GM21723 (cell line): ENCODE data around the gene RRAS2.
A peak's percentile ranks its signal among the peaks of the same experiment; 100 is the strongest.
"Not testable (repeated sequence)": the region's sequence is repeated elsewhere in the genome, so short reads cannot be mapped to it uniquely, and the experiment has no call there.

Source experiments
- ATAC-seq: cut with Tn5 transposase; IDR thresholded peaks from one replicate; pipeline ENCODE4 v1.9.1; 2021; ENCODE audit warnings: mild to moderate bottlenecking, moderate library complexity; ENCODE audit not compliant: unreplicated experiment

The RRAS2 gene

DNA sequence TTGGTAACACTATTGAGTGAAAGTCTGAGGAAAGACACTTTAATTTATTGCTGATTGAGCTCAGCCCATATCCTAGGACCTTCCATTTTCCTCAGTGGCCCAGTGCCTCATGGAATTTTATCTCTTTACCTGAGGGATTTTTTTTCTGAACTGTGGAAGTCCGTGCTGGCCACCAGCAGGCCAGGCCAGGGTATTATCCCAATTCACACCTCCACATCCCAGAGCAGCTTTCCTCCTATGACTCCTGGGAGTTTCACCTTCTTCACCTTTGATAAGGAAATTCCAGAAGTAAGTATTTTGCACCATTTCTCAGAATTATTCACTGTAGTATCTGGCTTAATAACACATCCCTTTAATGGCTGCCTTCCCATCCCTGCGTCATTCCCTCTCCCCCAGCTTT is 13.0 kb upstream of the RRAS2 start:
- ATAC-seq, result no peak

DNA sequence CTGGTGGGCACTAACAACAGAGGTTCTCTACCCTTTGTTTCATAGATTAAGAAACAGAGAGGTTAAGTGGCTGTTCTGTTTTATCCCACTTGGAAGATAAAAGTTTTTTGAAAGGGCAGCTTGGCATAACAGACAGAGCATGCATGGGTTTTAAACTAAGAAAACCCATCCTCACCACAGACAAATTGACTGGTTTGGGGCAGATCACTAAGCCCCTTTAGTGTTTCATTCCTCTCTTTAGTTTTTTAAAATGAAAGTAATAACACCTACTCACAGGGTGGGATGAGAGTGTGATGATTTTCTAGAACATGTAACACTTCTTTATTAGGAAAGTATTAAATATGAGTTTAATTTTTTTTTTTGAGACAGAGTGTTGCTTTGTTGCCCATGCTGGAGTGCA is 12.3 kb upstream of the RRAS2 start:
- ATAC-seq, result no peak

GRCh38 chr11:14370496-14370895 is 11.5 kb upstream of the RRAS2 start:
- no peak for ATAC-seq

- ATAC-seq, result no peak
Observed at GRCh38 chr11:14369598-14369997, 10.6 kb upstream of the RRAS2 start.

DNA sequence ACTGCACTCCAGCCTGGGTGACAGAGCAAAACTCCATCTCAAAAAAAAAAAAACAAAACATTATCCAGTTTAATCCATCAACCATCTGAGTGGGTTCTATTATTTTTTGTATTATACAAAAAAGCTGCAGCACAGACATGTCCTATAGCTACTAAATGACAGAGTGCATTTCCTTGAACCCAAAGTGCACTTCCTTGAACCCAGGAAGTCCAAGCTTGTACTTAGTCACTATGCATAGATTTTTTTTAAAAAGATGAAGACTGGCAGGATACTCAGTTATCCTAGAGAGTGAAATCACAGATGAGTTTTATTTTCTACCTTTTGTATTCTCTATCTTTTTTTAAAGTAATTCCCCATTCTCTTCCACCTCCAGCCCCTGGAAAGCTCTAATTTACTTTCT is 8.0 kb upstream of the RRAS2 start:
- ATAC-seq, result no peak

- ATAC-seq, result no peak
Observed at GRCh38 chr11:14364322-14364721, 5.3 kb upstream of the RRAS2 start.

GRCh38 chr11:14362611-14363010 is 3.6 kb upstream of the RRAS2 start:
- no peak for ATAC-seq

DNA sequence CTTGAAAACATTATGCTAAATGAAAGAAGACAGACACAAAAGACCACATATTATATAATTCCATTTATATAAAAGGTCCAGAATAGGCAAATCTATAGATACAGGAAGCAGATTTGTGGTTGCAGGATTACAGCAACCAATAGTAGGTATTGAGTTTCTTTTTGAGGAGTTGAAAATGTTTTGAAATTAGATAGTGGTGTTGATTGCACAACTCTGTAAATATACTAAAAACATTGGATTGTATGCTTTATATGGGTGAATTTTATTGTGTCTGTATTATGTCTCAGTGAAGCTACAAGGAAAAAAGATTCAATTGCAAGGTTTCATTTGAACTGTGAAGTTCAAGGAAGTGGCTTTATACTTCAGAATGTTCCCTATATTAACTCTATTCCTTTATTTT is 3.0 kb upstream of the RRAS2 start:
- no peak for ATAC-seq

GRCh38 chr11:14360976-14361375 is 2.0 kb upstream of the RRAS2 start:
- ATAC-seq, result no peak

DNA sequence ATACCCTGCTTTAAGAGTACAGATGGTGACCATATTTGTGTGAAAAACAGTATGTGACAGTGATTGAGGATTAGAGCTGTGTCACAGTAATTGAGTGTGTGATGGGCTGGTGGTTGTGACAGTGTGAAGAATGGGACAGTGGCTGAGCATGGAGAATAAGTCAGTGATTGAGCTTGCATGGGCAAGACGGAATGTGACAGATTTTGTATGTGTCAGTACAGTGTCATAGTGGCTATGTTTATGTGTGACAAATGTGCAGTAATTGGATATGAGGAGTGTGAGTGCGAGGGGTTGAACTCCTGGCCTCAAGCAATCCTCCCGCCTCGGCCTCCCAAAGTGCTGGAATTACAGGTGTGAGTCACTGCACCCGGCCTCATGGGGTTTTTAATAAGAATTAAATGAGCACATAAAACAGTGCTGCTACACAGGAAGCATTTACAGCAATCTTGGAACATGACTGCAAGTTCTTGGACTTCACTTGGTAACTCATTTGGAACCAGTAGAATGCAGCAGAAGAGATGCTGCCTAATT is 583 bp upstream of the RRAS2 start:
- ATAC-seq, result no peak

DNA sequence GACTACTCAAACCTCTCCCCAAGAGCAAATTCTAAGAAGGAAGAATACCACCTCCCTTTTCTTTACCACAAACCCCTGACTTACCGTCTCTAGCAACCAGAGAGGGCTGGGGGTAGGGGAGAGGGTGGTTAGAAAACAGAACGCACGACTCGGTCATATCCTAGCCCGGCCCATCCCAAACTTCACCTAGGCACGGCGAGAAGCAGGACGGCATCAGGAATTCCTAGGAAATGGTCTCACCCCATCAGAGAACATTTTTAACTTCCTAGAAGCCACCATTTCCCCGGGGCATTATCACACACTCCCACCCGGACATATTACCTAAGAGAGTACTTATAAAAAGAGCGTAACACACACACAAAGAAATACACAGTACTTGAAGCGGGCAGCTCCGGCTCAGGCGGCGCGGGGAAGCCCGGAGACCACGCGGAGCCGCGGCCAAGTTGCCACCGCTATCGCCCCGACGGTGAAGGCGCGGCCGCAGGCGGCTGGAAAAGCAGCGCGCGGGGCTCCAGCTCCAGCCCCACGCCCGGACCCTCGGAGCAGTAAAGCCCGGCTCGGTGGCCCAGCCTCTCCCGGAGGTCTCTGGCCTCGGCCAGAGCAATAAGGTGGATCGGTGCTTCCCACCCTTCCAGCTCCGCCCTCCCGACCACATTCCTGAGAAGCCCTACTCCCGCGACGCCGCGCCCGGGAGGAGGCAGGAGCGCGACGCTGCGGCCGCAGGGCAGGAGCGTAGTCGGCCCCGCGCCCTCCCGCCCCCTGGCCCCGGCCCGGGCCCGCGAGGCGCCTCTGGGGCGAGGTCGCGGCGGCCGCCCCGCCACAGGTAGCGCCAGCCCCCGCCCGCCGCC is 878 bp downstream of the RRAS2 start:
- ATAC-seq, result peak; percentile 52

DNA sequence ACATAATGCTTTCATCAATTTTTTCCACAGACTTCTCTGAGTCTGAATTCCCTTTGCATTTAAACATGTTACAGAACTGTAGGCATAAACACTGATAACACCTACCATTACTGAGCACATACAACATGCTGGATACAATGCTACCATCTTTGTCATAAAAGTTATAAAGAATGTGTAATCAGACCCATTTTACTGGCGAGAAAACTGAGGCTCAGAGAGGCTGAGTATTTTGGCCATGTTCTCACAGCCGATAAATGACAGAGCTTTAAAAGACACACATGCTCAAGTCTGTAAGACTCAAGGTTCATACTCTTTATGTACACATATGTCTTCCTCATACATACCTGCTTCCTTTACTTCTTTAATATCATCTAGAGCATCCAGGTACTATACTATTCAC is 2.6 kb downstream of the RRAS2 start:
- no peak for ATAC-seq

- not testable (repeated sequence) for ATAC-seq
Observed at GRCh38 chr11:14354604-14355003, 4.4 kb downstream of the RRAS2 start.

DNA sequence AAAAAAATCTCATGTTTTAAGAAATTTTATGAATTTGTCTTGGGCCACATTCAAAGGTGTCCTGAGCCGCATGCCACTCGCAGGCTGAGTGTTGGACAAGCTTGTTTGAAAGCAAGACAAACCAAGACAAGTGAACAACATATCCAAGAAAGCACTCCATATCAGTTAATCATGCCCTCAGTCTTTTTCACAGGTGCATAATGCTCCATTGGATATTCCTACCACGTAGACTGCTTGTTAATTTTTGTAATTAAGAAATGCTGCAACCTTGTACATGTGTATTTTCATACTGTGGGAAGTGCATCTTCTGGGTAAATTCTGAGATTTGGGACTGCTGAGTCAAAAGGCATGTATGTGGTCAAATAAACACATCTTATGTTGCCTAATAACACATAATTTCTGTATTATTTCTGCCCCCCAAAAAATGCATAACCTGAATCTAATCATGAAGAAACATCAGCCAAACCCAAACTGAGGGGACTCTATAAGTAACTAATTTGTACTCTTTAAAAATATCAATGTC is 8.2 kb downstream of the RRAS2 start:
- no peak for ATAC-seq

- no peak for ATAC-seq
Observed at GRCh38 chr11:14350215-14350614, 8.8 kb downstream of the RRAS2 start.

DNA sequence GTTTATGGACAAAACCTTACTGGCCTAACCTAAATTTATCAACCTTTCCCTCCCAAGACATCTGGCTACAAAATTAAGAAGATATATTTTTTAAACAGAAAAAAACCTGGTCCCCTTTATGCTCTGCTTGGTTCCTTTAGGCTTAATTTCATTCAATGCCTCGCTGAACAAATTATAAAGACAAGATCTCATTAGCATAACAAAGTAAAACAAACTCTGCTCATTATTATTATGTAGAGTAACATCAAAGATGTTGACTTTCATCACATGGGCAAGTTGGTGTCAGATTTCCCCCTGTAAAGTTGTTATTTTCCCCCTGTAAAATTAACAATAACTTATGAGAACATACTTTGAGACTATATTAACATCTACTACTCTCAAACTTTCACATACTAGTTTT is 11.0 kb downstream of the RRAS2 start:
- ATAC-seq, result no peak

- ATAC-seq, result no peak
Observed at GRCh38 chr11:14347494-14347893, 11.5 kb downstream of the RRAS2 start.

DNA sequence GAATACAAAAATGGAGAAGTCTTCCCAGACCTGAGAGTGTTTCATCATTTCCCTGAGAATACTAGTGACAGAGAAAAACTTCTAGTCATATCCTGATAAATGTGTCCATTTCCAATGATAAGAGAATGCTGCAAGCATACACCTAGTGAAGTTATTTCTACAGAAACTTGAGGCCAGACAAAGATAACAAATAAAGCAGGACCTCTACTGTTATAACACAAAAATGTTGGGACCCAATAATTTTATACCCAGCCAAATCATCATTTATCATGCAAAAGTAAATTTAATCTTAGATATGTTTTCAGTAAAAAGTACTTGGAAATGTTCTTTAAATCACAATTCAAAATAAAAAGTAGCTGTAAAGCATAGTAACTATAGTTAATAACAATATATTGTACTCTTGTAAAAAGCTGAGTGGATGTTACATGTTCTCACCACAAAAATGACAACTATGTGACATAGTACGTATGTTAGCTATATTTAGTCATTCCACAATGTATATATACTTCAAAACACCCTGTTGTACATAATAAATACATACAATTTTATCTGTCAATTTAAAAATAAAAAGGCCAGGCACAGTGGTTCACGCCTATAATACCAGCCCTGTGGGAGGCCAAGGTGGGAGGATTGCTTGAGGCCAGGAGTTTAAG is 12.6 kb downstream of the RRAS2 start:
- no peak for ATAC-seq

DNA sequence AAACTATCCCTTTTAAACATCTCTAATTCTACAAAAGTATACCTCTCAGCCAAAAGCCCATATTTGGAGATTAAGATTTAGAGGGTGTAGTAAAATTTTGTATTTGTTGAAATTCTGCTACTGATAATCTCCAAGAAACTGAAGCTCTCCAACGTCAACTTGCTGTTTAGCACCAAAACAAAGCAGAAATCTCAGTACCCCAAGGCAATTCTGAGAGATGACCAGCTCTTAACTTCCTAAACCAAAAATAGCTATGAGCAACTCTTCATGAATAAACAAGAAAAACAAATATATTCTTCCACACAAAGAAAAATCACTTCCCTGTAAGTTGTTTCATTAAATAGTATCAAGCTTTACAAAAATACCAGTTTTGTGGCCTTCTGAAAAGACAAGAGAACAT is 13.3 kb downstream of the RRAS2 start:
- ATAC-seq, result no peak

DNA sequence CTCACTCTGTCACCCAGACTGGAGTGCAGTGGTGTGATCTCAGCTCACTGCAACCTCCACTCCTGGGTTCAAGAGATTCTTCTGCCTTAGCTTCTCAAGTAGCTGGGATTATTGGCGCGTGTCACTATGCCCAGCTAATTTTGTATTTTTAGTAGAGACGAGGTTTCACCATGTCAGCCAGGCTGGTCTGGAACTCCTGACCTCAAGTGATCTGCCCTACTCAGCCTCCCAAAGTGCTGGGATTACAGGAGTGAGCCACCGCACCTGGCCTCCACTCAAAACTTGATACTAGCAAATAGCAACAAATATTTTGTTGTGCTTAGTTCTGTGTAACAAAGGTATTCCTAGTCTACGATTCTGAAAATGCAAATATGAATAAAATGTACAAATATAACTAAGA is 14.0 kb downstream of the RRAS2 start:
- not testable (repeated sequence) for ATAC-seq

DNA sequence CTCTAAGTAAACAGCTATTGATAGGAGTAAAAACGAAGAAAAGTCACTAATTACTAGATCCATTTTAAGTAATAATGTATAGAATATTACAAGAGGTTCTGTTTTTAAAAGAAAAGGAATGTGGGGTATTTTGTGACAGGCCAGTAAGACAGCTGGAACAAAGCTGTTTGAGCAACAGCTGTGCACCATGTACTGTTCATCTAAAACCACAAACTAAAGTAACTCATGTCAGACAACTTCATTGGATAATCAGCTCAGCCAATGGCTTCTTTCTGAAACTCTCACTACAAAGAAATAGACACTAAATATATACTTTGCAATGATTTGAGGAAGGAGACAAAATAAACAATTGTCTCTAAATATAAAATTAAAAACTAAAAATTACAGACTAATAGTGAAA is 16.1 kb downstream of the RRAS2 start:
- ATAC-seq, result peak; percentile 77

DNA sequence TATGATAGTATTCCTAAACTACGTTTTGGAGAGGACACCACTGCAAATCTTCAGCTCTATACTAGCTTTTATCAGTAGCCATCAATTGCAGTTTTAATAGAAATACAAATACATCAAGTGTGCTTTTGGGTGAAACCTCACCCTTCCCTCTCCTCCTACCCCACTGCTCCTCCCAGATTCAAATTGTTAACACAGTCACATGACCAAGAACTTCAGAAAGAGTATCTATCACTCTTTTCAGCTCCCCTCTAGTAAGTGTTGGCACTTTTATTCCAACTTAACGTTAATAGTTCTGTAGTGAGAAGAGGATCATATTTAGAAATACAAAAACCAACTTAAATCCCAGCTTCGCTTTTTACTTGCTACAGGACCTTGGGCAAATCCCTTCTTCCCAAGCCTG is 17.0 kb downstream of the RRAS2 start:
- ATAC-seq, result no peak
